Measurements from ENCODE around the gene DENND4B. TPM values are rescaled to one million over a fixed set of nuclear protein-coding genes. Genes with fewer than 3 reads are reported as not detected.

Gene DENND4B
- total RNA-seq, 2 experiments from 2014 or later = 102 to 107 TPM

GRCh38 chr1:153953859-153954365 lies 7.4 kb upstream of the DENND4B start:
- peak overlapping the region; percentile 65 for H3K27ac Mint-ChIP-seq
- TF ChIP-seq CTCF (IDR thresholded peaks at IDR 0.05) = no peak
- DNase-seq = no peak
- peaks cover 35% of the 10 kb centered on the region for H3K36me3 Mint-ChIP-seq (ENCODE audit: low read depth)
- no peak for ATAC-seq
- no peaks in the 10 kb centered on the region for H3K9me3 Mint-ChIP-seq
- CTCF ChIA-PET = interaction anchor here (1.1 to 4.8 kb wide), 3 partner anchors 8 to 33 kb away, joined by 3 to 46 read pairs (median 5); partner anchors contain the start of gene DENND4B
- H3K4me1 Mint-ChIP-seq (ENCODE audit: low read depth) = peaks cover 32% of the 10 kb centered on the region
- H3K4me3 Mint-ChIP-seq = no peak overlapping the region
- intact Hi-C loops (cut with micrococcal nuclease) = no loop called here
- POLR2A ChIA-PET = interaction anchor here (0.7 to 7.3 kb wide), 8 partner anchors 9 to 39 kb away, joined by 3 to 62 read pairs (median 4); partner anchors contain the start of genes CREB3L4, DENND4B, GATAD2B and RAB13
- H3K27me3 Mint-ChIP-seq = no peaks in the 10 kb centered on the region

- ChIA-PET CTCF (no interaction called here), POLR2A (no interaction called here)
- ATAC-seq = no peak
- Mint-ChIP-seq H3K36me3 (ENCODE audit: low read depth) (peaks cover 40% of the 10 kb centered on the region), H3K4me1 (ENCODE audit: low read depth) (peaks cover 32% of the 10 kb centered on the region), H3K27me3 (no peaks in the 10 kb centered on the region), H3K27ac (peak overlapping the region; percentile 68), H3K4me3 (no peak overlapping the region), H3K9me3 (no peaks in the 10 kb centered on the region)
- intact Hi-C loops (cut with micrococcal nuclease) = no loop called here
- TF ChIP-seq CTCF (IDR thresholded peaks at IDR 0.05) = no peak
- DNase-seq = no peak
Observed at GRCh38 chr1:153951801-153952200, 5.3 kb upstream of the DENND4B start.

GRCh38 chr1:153951183-153951582 lies 4.7 kb upstream of the DENND4B start:
- ATAC-seq (no peak), DNase-seq (no peak)
- Mint-ChIP-seq H3K4me1 (ENCODE audit: low read depth) (peaks cover 30% of the 10 kb centered on the region), H3K27ac (peak overlapping the region; percentile 46), H3K4me3 (no peak overlapping the region), H3K27me3 (no peaks in the 10 kb centered on the region), H3K9me3 (no peaks in the 10 kb centered on the region), H3K36me3 (ENCODE audit: low read depth) (peaks cover 40% of the 10 kb centered on the region)
- intact Hi-C loops (cut with micrococcal nuclease) = no loop called here
- ChIA-PET POLR2A (interaction anchor here (3.1 kb wide), 1 partner anchor 16 kb away, joined by 12 read pairs; the partner anchor contains the start of gene CREB3L4), CTCF (interaction anchor here (1.1 to 1.3 kb wide), 2 partner anchors 35 to 324 kb away, joined by 3 to 4 read pairs; partner anchors contain the start of genes RAB13 and S100A13)
- no peak for TF ChIP-seq CTCF (IDR thresholded peaks at IDR 0.05)

GRCh38 chr1:153945795-153946621 lies 510 bp downstream of the DENND4B start:
- ChIA-PET CTCF (interaction anchor here (0.9 to 4.8 kb wide), 21 partner anchors 10 to 212 kb away, joined by 3 to 59 read pairs (median 6); partner anchors contain the start of genes CREB3L4, CRTC2, GATAD2B and JTB), POLR2A (interaction anchor here (0.8 to 8.9 kb wide), 26 partner anchors 10 to 326 kb away, joined by 3 to 126 read pairs (median 4); partner anchors contain the start of genes CREB3L4, CRTC2, GATAD2B and HAX1)
- H3K9me3 Mint-ChIP-seq = no peaks in the 10 kb centered on the region
- intact Hi-C loops (cut with micrococcal nuclease) = no loop called here
- H3K27me3 Mint-ChIP-seq = no peaks in the 10 kb centered on the region
- peaks cover 45% of the 10 kb centered on the region for H3K36me3 Mint-ChIP-seq (ENCODE audit: low read depth)
- H3K4me3 Mint-ChIP-seq = peak overlapping the region; percentile 88
- H3K4me1 Mint-ChIP-seq (ENCODE audit: low read depth) = peaks cover 26% of the 10 kb centered on the region
- TF ChIP-seq CTCF (IDR thresholded peaks at IDR 0.05) = no peak
- DNase-seq (peak; percentile 79), ATAC-seq (peak; percentile 48)
- H3K27ac Mint-ChIP-seq = peak overlapping the region; percentile 99

Data from activated CD8-positive, alpha-beta T cell treated with anti-CD3 and anti-CD28 coated beads for 36 hours (primary cell).